K562 (cell line): Measurements from ENCODE around the gene RUSC1. TPM values are rescaled to one million over a fixed set of nuclear protein-coding genes. Genes with fewer than 3 reads are reported as not detected.

Experiments
- DEAF1 ChIP-seq: fragments of 450-650 bp; formaldehyde crosslinking; IDR thresholded peaks from 2 replicates; pipeline ENCODE4 v1.4.0; 2020; ENCODE audit warnings: mild to moderate bottlenecking, moderate library complexity
- ELK3 ChIP-seq: fragments of 450-650 bp; formaldehyde crosslinking; IDR thresholded peaks from 2 replicates; pipeline ENCODE4 v1.4.0; 2020; ENCODE audit warnings: mild to moderate bottlenecking
- JUN ChIP-seq, 2 experiments: sonication (generic) in 1 of 2; formaldehyde crosslinking in 1 of 2; IDR thresholded peaks; 2 replicates each; pipeline versions ENCODE4 v1.6.1 to v1.8.0; 2012 to 2022; ENCODE audit warnings: borderline replicate concordance in 2 of 2, mild to moderate bottlenecking in 2 of 2, improper control_type of control experiment in 1 of 2, low read depth in 1 of 2, low read length in 1 of 2, missing genetic modification reagents in 1 of 2
- MCM3 ChIP-seq: fragments of 450-650 bp; IDR thresholded peaks from 2 replicates; pipeline ENCODE4 v1.6.1; 2016
- MECOM ChIP-seq: fragments of 250-450 bp; sonication (Bioruptor Pico); IDR thresholded peaks from 2 replicates; pipeline ENCODE4 v1.8.0; 2022; ENCODE audit warnings: inconsistent platforms
- MYC ChIP-seq, 2 experiments: fragments of 250-450 bp in 1 of 2; sonication (Bioruptor Pico) in 1 of 2; IDR thresholded peaks; 2 replicates each; pipeline versions ENCODE4 v1.5.1 to v1.6.1; 2012 to 2021; ENCODE audit warnings: low read depth in 2 of 2, borderline replicate concordance in 1 of 2, improper control_type of control experiment in 1 of 2, low read length in 1 of 2, mild to moderate bottlenecking in 1 of 2, moderate library complexity in 1 of 2
- NR2C1 ChIP-seq, 2 experiments: fragments of 450-650 bp; IDR thresholded peaks; 2 replicates each; pipeline ENCODE4 v1.6.1; 2017; ENCODE audit warnings: mild to moderate bottlenecking in 2 of 2, antibody characterized with exemption in 1 of 2, inconsistent platforms in 1 of 2, missing compliant biosample characterization in 1 of 2, missing genetic modification characterization in 1 of 2
- PML ChIP-seq: IDR thresholded peaks from 2 replicates; pipeline ENCODE4 v1.6.1; 2012; ENCODE audit warnings: low read length, inconsistent platforms
- POLR2AphosphoS2 ChIP-seq: IDR thresholded peaks from 2 replicates; pipeline ENCODE4 v1.6.1; 2012; ENCODE audit warnings: low read length, improper control_type of control experiment
- STAT5B ChIP-seq: fragments of 250-450 bp; sonication (Bioruptor Pico); IDR thresholded peaks from 2 replicates; pipeline ENCODE4 v1.8.0; 2021; ENCODE audit warnings: mild to moderate bottlenecking, inconsistent platforms
- STAT6 ChIP-seq: sonication (generic); formaldehyde crosslinking; IDR thresholded peaks from 2 replicates; pipeline ENCODE4 v1.8.1; 2023; ENCODE audit warnings: mild to moderate bottlenecking, missing genetic modification reagents
- ZNF212 ChIP-seq: fragments of 450-650 bp; formaldehyde crosslinking; IDR thresholded peaks from 2 replicates; pipeline ENCODE4 v1.4.0; 2020; ENCODE audit warnings: mild to moderate bottlenecking
- ZNF232 ChIP-seq: sonication (generic); formaldehyde crosslinking; IDR thresholded peaks from 2 replicates; pipeline ENCODE4 v1.8.0; 2022; ENCODE audit warnings: mild to moderate bottlenecking, missing genetic modification reagents
- ZNF253 ChIP-seq: fragments of 250-450 bp; sonication (Bioruptor Pico); conservative IDR thresholded peaks from 2 replicates; pipeline ENCODE4 v1.6.1; 2021; ENCODE audit warnings: mild to moderate bottlenecking
- ZNF3 ChIP-seq: fragments of 250-450 bp; sonication (Bioruptor Pico); IDR thresholded peaks from 2 replicates; pipeline ENCODE4 v1.5.0; 2021; ENCODE audit warnings: mild to moderate bottlenecking, moderate library complexity
- ZNF395 ChIP-seq: fragments of 200-800 bp; sonication (Bioruptor generic); IDR thresholded peaks from 2 replicates; pipeline ENCODE4 v1.6.1; 2017; ENCODE audit warnings: missing genetic modification characterization, missing compliant biosample characterization
- ZNF740 ChIP-seq, 3 experiments: fragments of 200-800 bp in 1 of 3; sonication (Bioruptor generic) in 1 of 3; sonication (generic) in 1 of 3; formaldehyde crosslinking in 1 of 3; IDR thresholded peaks; 2 replicates each; pipeline versions ENCODE4 v1.6.1 to v1.8.0; 2016 to 2022; ENCODE audit warnings: mild to moderate bottlenecking in 2 of 3, missing compliant biosample characterization in 2 of 3, missing genetic modification characterization in 2 of 3, missing genetic modification reagents in 1 of 3
- polyA plus RNA-seq, 8 experiments: library from polyadenylated mRNA; depleted of rRNA in 4 of 8; stranded (reverse) in 5 of 8; unstranded in 3 of 8; fragments of >200 nt; fragmentation: Nextera tagmentation in 2 of 8; fragmentation: Illumina TruSeq in 1 of 8; extraction: Ambion mirVana in 2 of 8; extraction: Trizol in 1 of 8; gene quantifications; 2 replicates each; pipeline versions ENCODE4 v1.2.1 to v1.2.3, GENCODE V29; 2011 to 2014; ENCODE audit warnings: inconsistent platforms in 1 of 8, missing spikeins in 1 of 8
- total RNA-seq, 7 experiments: library from RNA; depleted of rRNA in 6 of 7; stranded (reverse); fragments of >200 nt in 6 of 7; fragmentation: Illumina TruSeq in 2 of 7; extraction: Trizol in 2 of 7; gene quantifications; 2 replicates each; pipeline versions ENCODE4 v1.2.1 to v1.2.3, GENCODE V29; 2011 to 2021; ENCODE audit warnings: low replicate concordance in 1 of 7

The RUSC1 gene
- total and polyA plus RNA-seq, 9 of the 15 experiments (the other 6 are each of a cell fraction or from before 2014, with no cell fraction given) = 5.7 to 68.3 (median 33.6) TPM

- TF ChIP-seq ZNF395 (CRISPR knock-in tag) (peak; percentile 98), NR2C1 (IDR thresholded peaks at IDR 0.05) (0 out of 2 replicates have a peak, but pooled peaks have one; percentile 26), NR2C1 (tag; IDR thresholded peaks at IDR 0.05) (peak; percentile 94), POLR2AphosphoS2 (no peak), ZNF232 (CRISPR knock-in tag) (no peak), MYC (IDR thresholded peaks at IDR 0.05; ENCODE audit: low read depth, low read length) (no peak), MYC (CRISPR knock-in tag; IDR thresholded peaks at IDR 0.05; ENCODE audit: borderline replicate concordance, low read depth) (peak; percentile 93; the same call in 1 of the 2 replicates), JUN (IDR thresholded peaks at IDR 0.05; ENCODE audit: borderline replicate concordance, low read depth, low read length) (no peak), JUN (CRISPR knock-in tag; IDR thresholded peaks at IDR 0.05; ENCODE audit: borderline replicate concordance) (no peak), STAT6 (CRISPR knock-in tag) (no peak), DEAF1 (peak; percentile 16; the same call in 1 of the 2 replicates), ZNF740 (CRISPR knock-in tag; IDR thresholded peaks at IDR 0.05) (no peak), ZNF740 (tag; IDR thresholded peaks at IDR 0.05) (peak in 1 of 2 experiments; percentile 95; a peak in 2 of 4 replicates), ELK3 (CRISPR knock-in tag) (no peak), ZNF3 (no peak), MCM3 (no peak), ZNF212 (CRISPR knock-in tag) (no peak), MECOM (peak; percentile 97), PML (no peak), STAT5B (CRISPR knock-in tag) (peak; percentile 79; the same call in 1 of the 2 replicates), ZNF253 (CRISPR knock-in tag) (no peak)
Observed at GRCh38 chr1:155307247-155307740, 13.4 kb upstream of the RUSC1 start (continued).
